ENCODE results near the gene SREBF1.

Gene SREBF1

DNA sequence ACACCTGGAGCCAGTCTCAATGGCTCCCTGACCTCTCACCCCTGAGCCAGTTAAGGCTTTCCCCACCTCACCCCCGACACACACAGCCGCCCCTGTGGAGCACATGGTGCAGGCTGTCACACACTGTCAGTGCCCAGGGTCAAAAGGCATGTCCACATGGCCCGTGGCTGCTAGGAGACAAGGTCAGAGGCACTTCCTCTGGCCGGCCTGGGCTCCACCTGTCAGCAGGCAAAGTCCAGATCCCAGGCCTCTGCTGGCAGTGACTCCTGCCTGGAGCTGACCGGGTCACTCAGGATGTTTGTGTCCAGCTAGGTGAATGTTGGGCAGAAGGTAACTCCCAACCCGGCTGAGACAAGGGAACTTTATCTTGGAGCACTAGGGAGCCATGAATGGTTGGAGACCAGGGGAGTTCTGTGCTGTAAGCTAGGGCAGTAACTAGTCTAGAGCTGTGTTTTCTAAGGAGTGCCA lies 6.0 kb downstream of the SREBF1 start:
- H3K36me3 ChIP-seq (ENCODE audit: insufficient read depth, low read length): no peaks in the 10 kb centered on the region
- no peaks in the 10 kb centered on the region for H3K9me3 ChIP-seq (ENCODE audit: insufficient read depth, low read length, severe bottlenecking)
- H3K9ac ChIP-seq (ENCODE audit: low read depth, low read length): no peak overlapping the region
- TF ChIP-seq, protein P1, sequence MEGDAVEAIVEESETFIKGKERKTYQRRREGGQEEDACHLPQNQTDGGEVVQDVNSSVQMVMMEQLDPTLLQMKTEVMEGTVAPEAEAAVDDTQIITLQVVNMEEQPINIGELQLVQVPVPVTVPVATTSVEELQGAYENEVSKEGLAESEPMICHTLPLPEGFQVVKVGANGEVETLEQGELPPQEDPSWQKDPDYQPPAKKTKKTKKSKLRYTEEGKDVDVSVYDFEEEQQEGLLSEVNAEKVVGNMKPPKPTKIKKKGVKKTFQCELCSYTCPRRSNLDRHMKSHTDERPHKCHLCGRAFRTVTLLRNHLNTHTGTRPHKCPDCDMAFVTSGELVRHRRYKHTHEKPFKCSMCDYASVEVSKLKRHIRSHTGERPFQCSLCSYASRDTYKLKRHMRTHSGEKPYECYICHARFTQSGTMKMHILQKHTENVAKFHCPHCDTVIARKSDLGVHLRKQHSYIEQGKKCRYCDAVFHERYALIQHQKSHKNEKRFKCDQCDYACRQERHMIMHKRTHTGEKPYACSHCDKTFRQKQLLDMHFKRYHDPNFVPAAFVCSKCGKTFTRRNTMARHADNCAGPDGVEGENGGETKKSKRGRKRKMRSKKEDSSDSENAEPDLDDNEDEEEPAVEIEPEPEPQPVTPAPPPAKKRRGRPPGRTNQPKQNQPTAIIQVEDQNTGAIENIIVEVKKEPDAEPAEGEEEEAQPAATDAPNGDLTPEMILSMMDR (IDR thresholded peaks at IDR 0.05; ENCODE audit: borderline replicate concordance, extremely low read depth, low read length, poor library complexity, severe bottlenecking): no peak
- no peak for TF ChIP-seq EZH2 (IDR thresholded peaks at IDR 0.05; ENCODE audit: borderline replicate concordance, low read depth, low read length, severe bottlenecking)
- ATAC-seq (ENCODE audit: insufficient read depth, low read depth) (no peak), DNase-seq (no peak)
- no peak overlapping the region for H2AFZ ChIP-seq (ENCODE audit: low read depth, low read length)
- no peak overlapping the region for H3K27ac ChIP-seq (ENCODE audit: low read length)
- H3K79me2 ChIP-seq (ENCODE audit: insufficient read depth, low read length): peaks cover 22% of the 10 kb centered on the region
- no peaks in the 10 kb centered on the region for H3K27me3 ChIP-seq (ENCODE audit: insufficient read depth, low read length, poor library complexity)
- no peak overlapping the region for H3K4me3 ChIP-seq (ENCODE audit: low read depth in 1 of 2, low read length in 2 of 2)
- peaks cover 29% of the 10 kb centered on the region for H3K4me1 ChIP-seq (ENCODE audit: insufficient read depth, low read length)
- peaks cover 22% of the 10 kb centered on the region; the same call in 1 of the 2 replicates for H4K20me1 ChIP-seq (ENCODE audit: insufficient read depth, low read length)
- no peak overlapping the region for H3K4me2 ChIP-seq (ENCODE audit: insufficient read depth, low read length)

DNA sequence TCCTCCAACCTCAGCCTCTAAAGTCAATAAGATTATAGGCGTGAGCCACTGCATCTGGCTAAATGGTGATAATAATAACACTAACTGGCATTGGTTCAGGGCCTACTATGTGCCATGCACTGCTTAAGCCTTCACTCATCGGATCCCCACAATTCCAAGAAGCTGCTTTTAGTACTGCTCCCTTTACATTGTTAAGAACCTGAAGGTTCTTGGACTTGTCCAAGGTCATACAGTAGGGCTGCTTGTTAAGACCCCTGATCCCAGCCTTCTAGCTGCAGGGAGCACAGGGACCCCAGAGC lies 6.6 kb downstream of the SREBF1 start:
- Histone ChIP-seq H3K4me1 (ENCODE audit: insufficient read depth, low read length) (peaks cover 26% of the 10 kb centered on the region), H3K79me2 (ENCODE audit: insufficient read depth, low read length) (peaks cover 16% of the 10 kb centered on the region), H3K27ac (ENCODE audit: low read length) (no peak overlapping the region), H3K36me3 (ENCODE audit: insufficient read depth, low read length) (no peaks in the 10 kb centered on the region), H3K9me3 (ENCODE audit: insufficient read depth, low read length, severe bottlenecking) (no peaks in the 10 kb centered on the region), H3K9ac (ENCODE audit: low read depth, low read length) (no peak overlapping the region), H2AFZ (ENCODE audit: low read depth, low read length) (no peak overlapping the region), H3K27me3 (ENCODE audit: insufficient read depth, low read length, poor library complexity) (no peaks in the 10 kb centered on the region), H4K20me1 (ENCODE audit: insufficient read depth, low read length) (peaks cover 22% of the 10 kb centered on the region; the same call in 1 of the 2 replicates), H3K4me2 (ENCODE audit: insufficient read depth, low read length) (no peak overlapping the region), H3K4me3 (ENCODE audit: low read depth in 1 of 2, low read length in 2 of 2) (no peak overlapping the region)
- TF ChIP-seq, protein P1 (IDR thresholded peaks at IDR 0.05; ENCODE audit: borderline replicate concordance, extremely low read depth, low read length, poor library complexity, severe bottlenecking): no peak
- TF ChIP-seq EZH2 (IDR thresholded peaks at IDR 0.05; ENCODE audit: borderline replicate concordance, low read depth, low read length, severe bottlenecking): no peak
- no peak for ATAC-seq (ENCODE audit: insufficient read depth, low read depth)
- DNase-seq: no peak

DNA sequence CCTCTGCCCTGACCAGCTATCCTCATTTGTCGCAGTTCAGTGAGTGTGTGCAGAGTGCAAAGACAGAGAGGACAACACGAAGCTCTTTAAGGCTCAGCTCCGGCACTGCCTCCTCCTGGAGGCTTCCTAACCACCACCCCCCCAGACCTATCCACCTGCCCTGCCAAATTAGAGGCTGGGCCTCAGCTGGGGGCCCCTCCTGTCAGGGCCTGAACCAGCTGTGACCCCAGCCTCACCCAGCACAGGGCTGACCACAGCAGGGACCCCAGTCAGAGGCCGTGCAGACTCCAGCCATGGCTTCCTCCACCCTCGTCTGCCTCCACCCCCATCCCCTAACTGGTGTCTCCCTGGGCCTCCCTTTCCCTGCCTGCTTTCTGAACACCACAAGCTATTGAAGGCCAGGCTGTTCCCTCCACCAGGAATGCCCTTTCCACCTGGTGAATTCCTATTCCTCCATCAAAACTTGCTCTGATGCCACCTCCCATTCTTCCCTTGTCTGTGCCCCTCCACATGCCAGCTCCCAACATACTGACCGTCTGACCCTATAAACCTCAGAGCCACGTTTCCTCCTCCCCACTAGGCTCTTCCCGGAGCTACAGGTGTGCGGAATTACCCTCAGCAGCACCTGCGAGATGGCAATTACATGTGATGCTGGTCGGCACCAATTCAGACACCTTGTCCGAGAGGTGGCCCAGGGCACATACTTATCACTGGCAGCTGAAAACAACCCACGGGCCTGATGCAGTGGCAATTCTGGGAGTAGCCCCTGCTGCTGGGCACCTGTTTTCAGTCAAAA lies 8.8 kb downstream of the SREBF1 start:
- Histone ChIP-seq H3K4me2 (ENCODE audit: insufficient read depth, low read length) (no peak overlapping the region), H3K27ac (ENCODE audit: low read length) (no peak overlapping the region), H3K27me3 (ENCODE audit: insufficient read depth, low read length, poor library complexity) (no peaks in the 10 kb centered on the region), H3K9me3 (ENCODE audit: insufficient read depth, low read length, severe bottlenecking) (no peaks in the 10 kb centered on the region), H3K79me2 (ENCODE audit: insufficient read depth, low read length) (peaks cover 17% of the 10 kb centered on the region), H3K4me1 (ENCODE audit: insufficient read depth, low read length) (peaks cover 35% of the 10 kb centered on the region), H3K9ac (ENCODE audit: low read depth, low read length) (no peak overlapping the region), H3K36me3 (ENCODE audit: insufficient read depth, low read length) (no peaks in the 10 kb centered on the region), H2AFZ (ENCODE audit: low read depth, low read length) (no peak overlapping the region), H3K4me3 (ENCODE audit: low read depth in 1 of 2, low read length in 2 of 2) (no peak overlapping the region), H4K20me1 (ENCODE audit: insufficient read depth, low read length) (peaks cover 22% of the 10 kb centered on the region; the same call in 1 of the 2 replicates)
- no peak for DNase-seq
- TF ChIP-seq, protein P1 (IDR thresholded peaks at IDR 0.05; ENCODE audit: borderline replicate concordance, extremely low read depth, low read length, poor library complexity, severe bottlenecking): no peak
- TF ChIP-seq EZH2 (IDR thresholded peaks at IDR 0.05; ENCODE audit: borderline replicate concordance, low read depth, low read length, severe bottlenecking): no peak
- no peak for ATAC-seq (ENCODE audit: insufficient read depth, low read depth)
